NCI-H2227 treated with DMSO at 0.1 percent for 48 hours (cell line): ENCODE measurements around the gene GPATCH1.

Source experiments
- DNase-seq: peaks from one replicate; lab custom pipeline; 2025; lab: John Stamatoyannopoulos, UW

Gene GPATCH1

DNA sequence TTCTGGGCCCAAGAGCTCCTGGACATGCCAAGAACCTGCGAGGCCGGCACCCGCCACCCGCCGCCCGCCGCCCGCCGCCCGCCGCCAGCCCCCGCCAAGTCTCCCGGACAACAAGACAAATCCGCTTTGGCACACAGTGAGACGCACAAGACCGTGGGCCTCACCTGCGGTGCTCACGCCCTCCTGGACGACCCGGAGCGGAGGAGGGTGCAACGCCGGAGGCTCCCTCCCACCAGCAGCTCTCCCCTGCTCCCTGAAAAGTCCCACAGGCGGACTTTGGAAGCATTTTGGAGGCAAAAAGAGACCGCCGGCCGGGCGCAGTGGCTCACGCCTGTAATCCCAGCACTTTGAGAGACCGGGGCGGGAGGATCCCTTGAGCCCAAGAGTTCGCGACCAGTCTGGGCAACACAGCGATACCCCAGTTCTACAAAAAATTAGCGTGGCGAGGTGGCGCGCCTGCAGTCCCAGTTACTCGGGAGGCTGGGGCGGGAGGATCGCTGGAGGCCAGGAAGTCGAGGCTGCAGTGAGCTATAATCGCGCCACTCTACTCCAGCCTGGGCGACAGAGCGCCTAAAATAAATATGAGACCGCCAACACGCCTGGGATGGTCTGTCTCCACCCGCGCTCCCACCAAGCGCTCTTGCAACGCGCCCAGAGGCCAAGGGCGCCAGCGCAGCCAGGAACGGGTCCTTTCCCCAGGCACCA is 17.1 kb upstream of the GPATCH1 start:
- peak; percentile 87 for DNase-seq

DNA sequence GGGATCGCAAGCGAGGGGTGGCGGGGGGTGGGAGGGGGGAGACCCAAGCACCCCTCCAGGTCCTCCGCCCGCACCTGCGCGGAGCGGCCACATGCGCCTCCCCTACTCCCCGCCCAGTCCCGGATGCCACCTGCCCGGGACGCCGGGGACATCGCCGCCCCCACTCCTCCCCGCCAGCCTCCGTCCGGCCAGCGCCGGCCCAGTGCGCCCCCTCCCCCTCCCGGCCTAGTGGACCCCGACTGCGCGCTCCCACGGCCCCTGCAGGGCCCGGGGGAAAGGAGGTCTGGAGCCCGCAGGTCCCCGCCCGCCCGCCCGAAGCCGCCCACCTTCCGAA is 16.6 kb upstream of the GPATCH1 start:
- no peak for DNase-seq

DNA sequence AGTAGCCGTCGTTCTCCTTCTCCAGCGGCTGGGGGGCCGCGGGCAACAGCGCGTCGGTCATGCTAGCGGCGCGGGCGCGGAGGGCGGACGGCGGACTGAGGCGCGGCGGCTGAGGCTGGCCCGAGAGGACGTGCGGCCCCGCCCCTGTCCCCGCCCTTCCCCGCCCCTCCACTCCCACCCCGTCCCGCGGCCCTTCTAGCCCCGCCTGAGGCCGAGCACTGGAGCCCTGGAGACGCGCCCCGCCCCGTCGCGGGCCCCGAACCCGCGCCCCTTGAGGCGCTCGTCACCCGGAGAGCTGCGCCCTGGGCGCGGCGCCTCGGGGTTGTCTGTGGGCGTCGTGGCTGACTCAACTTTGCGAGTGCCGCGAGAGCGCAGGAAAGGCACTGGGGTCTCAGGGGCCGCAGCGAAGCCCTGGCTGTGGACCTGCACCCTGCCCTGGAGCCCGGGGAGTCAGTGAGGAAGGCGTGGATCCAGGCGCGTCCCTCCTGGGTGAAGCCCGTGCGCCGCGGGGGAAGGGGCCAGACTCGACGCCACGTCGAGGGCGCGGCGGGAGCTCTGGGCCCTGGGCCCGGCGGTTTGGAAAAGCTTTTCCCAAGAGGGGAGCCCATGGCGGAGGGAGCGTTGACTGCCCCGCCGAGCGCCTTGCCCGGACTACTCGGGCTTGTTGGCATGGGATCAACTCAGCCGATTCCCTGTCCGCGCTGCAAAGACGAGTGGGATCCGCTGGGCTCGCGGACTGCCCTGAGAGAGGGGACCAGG is 16.0 kb upstream of the GPATCH1 start, which contains the start of gene RHPN2:
RHPN2 (minus strand) TSS at position 97 of the 759 bp plus-strand sequence; CDS start at position 61, 36 bp downstream.
- peak; percentile 97 for DNase-seq

DNA sequence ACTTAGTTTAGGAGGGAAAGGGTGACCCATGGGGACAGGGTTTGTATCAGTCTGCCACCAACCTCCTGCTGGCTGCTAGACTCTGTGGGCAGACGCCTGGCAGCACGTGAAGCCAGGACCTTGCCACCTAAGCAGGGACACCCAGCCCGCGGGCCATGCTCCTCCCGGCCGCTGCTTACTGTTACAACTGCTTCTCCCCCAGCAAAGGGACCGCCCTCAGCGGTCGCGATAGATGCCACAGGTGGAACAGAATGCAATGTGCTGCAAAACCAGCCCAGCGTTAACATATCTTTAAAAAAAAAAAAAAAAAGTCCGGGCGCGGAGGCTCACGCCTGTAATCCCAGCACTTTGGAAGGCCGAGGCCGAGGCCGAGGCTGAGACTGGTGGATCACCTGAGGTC is 14.4 kb upstream of the GPATCH1 start:
- DNase-seq = no peak

DNA sequence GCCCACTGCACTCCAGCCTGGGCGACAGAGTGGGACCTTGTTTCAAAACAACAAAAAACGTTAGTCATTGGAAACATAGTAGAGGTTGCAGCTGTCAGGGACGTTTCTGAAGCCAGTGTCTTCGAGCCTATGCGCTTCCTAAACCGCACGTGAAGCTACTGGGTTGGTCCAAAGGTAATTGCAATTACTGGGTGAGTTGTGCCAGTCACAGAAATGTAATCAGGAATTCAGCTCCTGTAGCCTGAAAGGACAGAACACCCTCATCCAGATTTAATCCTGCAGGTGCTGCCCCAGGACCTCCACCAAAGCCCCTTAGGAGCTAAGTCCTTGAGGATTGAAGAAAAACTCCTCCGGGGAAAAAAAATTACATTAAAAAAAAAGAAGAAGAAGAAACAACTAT is 13.9 kb upstream of the GPATCH1 start:
- no peak for DNase-seq

DNA sequence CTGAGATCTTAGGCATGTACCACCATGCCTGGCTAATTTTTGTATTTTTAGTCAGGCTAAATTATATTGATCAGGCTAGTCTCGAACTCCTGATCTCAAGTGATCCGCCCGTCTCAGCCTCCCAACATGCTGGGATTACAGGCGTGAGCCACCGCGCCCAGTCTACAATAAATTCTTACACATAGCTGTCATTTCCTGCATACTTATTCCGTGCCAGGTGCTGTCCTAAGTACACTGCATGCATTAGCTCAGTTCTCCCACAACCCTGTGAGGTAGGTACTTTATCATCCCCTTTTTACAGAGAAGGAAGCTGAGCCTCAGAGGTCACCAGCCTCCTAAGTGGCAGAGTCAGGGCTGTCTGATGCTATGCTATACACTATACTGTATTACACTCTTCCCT is 9.1 kb upstream of the GPATCH1 start:
- no peak for DNase-seq

DNA sequence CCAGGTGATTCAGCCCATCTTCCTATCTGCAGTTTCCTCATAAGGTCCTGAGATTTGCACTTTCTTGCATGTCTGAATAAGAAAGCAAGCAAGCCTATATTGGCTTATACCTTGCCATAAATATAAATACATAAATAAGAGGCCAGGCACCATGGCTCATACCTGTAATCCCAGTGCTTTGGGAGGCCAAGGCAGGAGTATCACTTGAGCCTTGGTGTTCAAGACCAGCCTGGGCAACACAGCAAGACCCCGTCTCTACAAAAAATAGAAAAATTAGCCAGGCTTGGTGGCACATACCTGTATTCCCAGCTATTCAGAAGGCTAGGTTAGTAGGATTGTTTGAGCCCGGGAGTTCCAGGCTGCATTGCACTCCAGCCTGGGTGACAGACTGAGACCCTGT is 5.5 kb upstream of the GPATCH1 start:
- no peak for DNase-seq

DNA sequence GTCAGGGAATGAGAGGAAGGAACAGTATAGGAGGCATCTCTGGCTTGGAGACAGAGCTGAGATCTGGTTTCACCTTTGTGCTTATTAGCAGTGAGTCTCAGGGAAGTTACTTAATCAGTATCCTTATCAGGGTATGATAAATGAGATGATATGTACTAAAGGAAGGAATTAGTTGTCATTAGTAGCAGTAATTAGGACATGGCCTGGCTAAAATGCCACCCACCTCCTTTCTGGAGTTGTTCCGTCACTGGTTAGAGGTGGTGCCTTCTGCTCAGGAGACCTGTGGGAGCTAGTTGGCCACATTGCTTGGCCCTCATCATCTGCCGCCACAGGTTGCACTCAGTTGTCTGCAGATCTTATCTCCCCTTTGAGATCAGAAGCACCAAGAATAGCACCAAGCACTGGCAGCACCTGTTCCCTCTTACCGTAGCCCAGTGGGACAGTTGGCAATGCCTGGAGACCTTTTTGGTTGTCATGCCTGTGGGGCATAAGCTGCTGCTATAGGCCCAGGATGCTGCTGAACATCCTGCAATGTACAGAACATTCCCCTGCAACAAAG is 4.7 kb downstream of the GPATCH1 start:
- no peak for DNase-seq

DNA sequence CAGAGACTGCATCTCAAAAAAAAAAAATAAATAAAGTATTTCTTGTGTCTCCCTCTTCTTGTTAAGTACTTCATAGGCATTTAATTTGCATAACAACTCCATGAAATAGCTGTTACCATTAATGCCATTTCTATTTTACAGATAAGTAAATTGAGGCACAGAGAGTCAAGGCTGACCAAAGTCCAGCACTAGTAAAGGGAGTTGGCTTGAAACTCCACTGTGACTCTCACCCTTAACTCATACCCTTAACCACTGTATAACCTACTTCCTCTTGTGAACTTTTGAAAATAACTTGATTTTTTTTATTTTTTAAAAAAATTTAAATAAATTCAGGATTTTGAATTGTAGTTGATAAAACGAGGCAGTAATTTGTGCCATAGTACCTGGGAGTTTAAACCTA is 6.0 kb downstream of the GPATCH1 start:
- DNase-seq = no peak

DNA sequence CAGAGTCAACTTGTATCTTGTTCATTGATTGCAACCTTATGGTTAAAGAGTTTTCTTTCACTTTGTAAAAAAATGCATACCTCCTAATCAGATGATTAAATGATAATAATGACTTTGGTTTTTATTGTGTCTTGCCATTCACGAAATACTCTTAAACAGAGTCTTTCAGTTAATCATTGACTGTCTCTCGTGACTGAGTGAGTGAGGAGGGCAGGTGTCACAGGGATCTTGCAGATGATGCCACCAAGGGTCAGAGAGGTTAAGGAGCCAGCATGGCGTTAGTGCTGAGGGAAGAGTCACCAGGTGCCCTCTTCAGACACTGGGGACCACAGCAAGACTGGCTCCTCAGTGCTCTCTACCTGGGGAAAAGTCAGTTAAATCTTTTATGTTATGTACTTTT is 8.0 kb downstream of the GPATCH1 start:
- DNase-seq = no peak

DNA sequence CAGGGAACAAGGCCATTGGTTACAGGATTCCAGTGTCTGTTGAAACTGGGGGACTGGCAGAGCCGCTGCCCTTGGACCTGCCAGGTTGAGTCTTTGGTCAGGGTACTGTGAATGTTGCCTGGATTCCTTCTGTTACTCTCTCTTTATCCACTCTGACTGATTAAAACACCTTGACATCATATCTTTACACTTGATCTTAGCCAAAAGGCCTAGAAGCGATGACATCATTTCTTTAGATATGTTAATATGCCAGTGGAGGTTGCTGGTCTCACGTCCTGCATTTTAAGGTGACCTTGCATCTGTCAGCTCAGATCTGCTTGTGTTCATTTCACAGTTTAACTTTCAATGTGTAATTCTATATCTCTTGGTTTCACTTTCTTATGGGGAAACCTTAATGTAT is 9.2 kb downstream of the GPATCH1 start:
- DNase-seq = no peak

DNA sequence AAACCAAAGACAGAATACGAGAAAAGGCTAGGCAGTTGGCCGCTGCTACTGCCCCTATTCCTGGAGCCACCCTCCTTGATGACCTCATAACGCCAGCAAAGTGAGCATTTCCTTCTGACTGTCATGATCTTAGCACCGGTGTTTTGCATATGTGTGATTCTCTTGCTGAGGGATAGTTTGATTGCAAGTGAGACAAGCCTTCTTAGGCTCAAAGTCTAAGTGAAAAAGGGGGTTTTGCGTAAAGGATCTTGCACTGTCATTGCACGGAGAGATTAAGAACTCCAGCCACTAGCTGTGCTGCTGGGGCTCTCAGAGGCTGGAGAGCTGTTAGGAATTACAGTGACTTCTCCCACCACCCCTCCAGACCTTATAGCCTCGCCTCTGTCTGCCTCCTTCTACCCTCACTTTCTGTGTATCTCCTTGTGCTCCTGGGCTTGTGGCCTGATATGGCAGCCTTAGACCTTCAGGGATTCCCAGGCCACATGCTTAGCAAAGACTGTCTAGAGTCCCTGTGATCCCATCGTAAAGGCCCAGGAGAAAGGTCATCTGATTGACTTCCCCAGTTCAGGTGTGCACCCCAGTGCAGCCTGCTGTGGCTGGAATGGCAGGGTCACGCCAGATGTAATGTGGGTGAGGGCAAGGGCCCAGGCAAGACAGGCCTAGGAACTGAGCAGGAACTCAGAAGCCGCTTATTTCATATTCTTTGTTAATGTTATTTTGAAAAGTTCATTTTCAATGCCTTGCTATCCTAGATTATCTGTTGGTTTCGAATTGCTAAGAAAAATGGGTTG is 12.6 kb downstream of the GPATCH1 start:
- no peak for DNase-seq

DNA sequence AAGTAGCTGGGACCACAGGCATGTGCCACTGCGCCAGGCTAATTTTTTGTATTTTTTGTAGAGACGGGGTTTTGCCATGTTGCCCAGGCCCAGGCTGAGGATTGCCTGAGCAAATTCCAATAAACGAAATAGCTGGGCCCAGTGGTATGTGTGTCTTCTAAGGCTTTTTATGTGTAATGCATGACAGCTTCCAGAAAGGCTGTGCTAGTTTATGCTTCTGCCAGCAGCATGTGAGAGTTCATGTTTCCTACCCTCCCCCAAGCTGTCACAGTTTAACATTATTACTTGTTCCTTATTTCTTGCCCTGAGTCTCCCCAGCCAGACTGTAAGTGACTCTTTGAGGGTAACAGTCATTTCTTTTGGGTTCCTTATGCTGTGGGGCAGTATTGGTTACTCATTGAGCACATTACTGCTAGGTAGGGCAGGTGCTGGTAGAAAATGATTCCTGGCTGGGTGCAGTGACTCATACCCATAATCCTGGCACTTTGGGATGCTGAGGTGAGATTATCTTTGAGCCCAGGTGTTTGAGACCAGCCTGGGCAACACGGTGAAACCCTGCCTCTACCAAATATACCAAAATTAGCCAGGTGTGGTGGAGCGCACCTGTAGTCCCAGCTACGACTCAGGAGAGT is 13.6 kb downstream of the GPATCH1 start:
- no peak for DNase-seq

DNA sequence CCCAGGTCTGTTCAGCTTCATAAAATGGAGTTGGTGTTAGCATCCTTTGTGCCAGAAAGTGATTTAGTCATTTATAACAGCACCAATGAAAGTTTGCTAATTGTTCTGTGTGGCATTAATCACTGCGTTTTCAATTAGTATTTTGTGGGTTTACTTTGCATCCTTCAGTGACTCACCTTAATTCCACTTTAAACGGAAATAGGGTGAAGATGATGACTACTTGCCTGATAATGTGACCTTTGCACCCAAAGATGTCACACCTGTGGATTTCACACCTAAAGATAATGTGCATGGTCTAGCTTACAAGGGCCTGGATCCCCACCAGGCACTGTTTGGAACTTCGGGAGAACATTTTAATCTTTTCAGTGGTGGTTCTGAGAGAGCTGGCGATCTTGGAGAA is 15.0 kb downstream of the GPATCH1 start:
- no peak for DNase-seq

DNA sequence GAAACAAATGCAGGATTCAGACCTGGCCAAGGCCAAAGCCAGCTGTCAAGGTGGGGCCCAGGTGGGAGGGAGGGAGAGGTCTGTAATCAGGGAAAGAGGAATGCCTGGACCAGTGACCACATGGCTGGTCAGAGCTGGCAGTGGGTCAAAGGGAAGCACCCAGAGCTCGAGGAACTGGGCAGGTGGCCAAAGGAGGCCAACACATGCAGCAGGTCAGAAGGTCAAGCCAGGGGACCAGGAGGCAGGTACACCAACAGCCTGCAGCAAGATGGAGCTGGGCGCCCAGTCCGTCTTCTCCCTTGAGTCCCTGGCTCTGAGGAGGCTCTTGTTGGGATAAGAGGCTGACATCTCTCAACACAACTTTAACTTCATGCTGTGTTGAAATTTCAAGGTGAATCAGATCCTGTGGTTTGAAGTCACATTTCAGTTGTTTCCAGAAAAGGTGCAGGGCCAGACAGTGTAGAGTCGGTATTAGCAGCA is 17.1 kb downstream of the GPATCH1 start:
- no peak for DNase-seq

DNA sequence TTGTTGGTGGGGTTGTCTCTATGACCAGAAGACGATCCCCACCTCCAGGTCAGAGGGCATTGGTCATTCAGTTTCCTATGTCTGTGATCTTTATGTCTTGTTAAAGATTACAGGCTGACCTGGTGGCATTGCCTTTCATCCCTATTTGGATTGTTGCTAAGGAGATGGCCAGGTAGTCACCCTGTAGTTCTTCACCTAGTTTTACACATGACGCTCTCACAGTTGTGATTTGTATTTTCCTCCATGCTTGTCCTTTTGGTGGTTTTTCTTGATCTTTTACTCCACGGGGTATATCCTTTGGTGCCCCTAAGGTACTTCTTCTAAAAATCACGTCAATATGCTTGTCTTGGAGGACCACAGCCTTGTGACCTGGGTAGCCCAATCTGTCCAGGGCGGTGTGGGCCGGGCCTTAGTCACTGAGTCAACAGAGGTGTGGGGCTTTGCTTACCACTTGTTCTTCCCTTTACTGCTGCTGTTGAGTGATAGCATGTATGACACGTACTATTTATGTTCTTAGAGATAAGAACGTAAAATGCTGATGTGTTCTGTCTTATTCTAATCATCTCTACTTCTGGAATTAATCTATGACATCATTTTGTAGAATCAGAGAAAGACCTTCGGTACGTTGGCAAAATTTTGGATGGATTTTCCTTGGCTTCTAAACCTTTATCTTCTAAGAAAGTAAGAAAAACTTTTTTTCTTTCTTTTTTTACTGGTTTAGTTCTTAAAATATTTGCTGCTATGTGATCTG is 20.1 kb downstream of the GPATCH1 start:
- DNase-seq = no peak

DNA sequence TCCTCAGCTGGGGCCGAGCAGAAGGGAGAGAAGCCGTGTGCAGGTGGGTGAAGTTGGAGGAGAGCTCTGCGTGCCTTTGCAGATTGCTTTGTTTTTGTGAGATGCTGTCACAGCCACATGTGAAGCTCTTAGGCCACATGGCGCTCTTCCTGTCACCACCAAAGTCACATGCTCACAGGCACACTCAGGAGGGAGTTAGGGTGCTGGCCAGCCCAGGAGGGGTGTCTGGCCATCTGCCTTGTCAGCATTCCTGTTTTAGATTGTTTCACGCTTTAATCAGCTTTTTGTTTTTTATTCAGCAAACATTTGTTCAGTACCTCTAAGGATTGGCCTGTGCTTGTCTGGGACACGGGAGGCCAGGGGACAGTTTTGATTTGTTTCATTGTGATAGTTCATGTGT is 21.9 kb downstream of the GPATCH1 start:
- no peak for DNase-seq

DNA sequence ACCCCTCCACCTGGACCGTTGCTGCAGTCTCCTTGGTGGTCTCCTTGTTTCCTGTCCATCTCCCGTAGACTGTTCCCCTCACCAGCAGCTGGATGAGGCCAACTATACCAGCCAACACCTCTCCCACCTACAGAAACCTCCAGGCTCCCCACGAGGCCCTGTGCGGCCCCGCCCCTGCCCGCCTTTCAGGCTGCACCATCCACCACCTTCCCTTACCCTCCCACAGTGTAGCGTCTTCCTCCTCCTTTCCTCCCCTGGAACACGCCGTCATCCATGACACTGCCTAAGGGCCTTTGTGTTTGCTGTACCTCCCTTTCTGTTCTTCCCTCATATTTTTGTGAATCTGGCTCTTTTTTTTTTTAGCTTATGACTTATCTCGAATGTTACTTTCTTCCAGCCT is 27.2 kb downstream of the GPATCH1 start:
- DNase-seq = no peak

DNA sequence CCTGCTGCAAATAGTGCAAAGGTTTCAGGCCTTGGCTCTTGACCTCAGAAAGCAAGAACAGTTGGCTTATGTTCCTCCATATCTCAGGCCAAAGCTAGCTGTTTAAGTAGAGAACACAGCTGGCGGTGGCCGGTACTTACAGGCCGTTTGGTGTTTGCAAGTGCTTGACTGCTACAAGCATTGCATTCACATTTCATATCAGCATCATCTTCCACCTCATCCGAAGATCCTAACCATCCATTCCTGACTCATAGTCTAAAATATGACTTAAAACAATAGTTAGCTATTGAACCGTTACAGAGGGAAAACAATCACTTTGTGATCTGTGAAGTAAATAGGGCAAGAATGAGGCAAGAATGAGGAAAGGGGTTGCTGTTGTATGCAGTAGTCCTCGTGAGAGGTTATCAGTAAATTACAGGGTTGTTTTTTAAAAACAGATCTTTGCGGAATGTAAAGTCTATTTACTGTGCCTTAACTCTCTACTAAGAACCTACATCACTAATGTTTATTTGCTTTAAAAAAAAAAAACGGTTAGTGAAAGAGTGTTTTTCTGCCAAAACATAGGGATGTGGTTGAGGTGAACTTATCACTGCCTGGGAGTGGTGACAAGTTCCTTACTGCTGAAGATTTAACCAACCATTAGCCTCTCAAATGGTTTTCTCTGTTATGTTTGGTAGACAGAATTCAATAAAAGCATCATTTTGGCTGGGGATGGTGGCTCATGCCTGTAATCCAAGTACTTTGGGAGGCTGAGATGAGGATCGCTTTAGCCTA is 29.3 kb downstream of the GPATCH1 start:
- peak; percentile 88 for DNase-seq

DNA sequence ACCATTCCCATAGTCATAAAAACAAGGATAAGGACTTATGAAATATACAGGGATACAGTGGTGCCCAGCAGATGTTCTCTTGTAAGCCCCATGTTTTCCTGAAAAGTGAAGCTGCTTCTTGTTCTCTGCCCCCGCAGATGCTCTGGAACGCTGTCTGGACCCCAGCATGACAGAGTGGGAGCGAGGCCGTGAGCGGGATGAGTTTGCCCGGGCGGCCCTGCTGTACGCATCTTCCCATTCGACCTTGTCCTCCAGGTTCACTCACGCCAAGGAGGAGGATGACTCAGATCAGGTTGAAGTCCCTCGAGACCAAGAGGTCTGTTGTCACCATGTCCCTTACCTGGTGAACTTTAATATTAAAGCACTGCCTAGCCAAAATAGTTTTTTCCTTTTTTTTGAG is 30.6 kb downstream of the GPATCH1 start:
- no peak for DNase-seq

DNA sequence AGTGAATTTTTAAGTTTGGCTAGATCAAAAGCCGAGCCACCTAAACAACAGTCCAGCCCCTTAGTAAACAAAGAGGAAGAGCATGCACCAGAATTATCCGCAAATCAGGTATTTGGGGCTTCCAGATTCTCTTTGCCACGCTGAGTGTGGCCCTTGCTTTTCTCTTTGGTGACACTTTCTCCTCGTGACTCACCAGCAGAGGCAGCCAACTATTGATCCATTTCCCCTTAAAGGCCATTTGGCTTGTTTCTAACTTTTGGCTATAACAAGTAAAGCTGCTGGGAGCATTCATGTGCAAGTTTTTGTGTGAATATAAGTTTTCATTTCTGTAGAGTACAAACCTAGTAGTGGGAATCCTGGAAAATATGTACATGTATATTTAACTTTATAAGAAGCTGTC is 33.3 kb downstream of the GPATCH1 start:
- DNase-seq = no peak
